GM19467 (cell line): ENCODE data around the gene ARL5B.

Experiments used
- ATAC-seq: cut with Tn5 transposase; IDR thresholded peaks from one replicate; pipeline ENCODE4 v1.9.1; 2021; ENCODE audit warnings: mild to moderate bottlenecking, moderate library complexity; ENCODE audit not compliant: unreplicated experiment

ARL5B gene

DNA sequence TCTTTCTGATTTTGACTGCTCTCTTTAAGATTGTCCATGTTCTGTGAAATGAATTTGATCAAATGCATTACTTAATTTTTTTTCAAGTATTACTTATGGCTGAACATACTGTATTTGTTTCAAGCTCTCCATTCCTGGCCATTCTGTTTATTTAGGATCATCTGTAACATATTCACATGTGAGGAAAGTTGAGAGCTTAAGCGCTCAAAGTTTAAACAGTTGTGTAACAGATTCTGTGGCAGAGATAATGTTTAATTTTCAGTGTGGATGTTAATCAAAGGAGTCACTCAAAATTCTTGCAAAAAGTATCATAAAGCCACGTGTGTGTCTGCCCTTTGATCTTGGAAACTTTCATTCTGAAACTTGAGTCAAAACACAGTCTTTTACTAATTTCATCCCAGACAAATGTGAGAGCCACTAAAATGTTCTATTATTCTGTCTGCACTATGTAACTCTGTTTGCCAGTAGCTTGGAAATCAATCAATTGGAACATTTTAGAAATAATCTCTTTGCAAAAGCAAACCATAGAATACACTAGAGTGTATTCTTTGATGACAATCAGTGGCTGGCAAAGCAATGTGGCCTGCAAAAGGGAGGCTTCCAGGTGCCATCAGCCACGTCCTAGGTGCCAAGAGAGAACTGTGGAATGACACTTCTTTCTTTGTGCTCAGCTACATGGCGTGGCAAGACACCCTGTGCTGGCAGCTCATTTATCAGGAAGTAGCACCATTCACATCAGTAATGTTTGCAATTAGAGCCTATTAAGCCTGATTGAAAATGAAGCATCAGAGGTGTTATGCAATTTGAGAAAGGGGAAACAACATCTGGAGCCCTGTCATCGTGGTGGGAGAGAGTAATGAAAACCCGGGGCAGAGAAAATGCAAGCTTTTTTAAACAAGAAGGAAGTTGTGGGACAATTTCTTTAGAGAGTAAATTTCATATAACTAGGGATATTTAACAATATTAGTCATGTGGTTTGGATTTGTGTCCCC is 40.9 kb downstream of the ARL5B start:
- ATAC-seq = no peak

GRCh38 chr10:18703521-18703920 is 44.3 kb downstream of the ARL5B start:
- no peak for ATAC-seq

- no peak for ATAC-seq
Observed at GRCh38 chr10:18710201-18710653, 51.0 kb downstream of the ARL5B start.

GRCh38 chr10:18713077-18713476 is 53.8 kb downstream of the ARL5B start:
- ATAC-seq = no peak

GRCh38 chr10:18718991-18719390 is 59.8 kb downstream of the ARL5B start:
- ATAC-seq = no peak

DNA sequence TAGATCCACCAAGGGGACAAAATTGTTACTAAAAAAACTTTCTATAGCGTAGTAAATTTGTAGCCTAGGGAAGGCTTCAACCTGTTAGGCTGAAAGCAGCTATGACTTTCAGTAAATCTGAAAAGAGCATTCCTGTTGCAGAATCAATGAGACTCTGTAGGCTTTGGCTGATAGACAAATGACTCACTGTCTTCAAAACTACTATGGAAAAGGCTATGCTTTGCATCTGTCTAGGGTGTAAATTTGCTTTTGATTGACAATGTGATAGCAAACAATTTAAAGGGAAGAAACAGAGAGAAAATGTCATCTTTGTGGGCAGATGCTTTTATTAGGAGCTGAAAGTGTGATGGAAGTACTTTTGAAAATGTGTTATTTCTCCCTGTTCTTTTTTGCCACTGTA is 60.6 kb downstream of the ARL5B start:
- ATAC-seq = no peak

DNA sequence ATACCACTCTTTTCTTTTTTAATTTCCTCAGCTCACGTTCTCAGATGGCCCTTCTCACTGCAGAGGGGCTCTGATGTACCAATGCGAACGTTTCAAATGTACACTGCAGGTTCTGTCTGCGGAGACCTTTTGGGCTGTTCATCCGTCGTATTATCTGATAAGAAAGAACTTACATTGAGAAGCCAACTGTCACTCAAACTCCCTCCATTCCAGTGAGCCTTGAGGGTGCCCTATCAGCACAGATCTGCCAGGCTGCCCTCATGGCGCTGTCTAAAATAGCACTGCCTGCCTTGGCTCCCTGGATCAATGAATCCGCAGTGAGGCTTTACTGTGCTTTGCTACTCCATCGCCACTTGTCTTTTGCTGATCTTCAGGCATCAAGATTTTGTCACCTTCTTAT is 61.8 kb downstream of the ARL5B start:
- ATAC-seq = no peak

DNA sequence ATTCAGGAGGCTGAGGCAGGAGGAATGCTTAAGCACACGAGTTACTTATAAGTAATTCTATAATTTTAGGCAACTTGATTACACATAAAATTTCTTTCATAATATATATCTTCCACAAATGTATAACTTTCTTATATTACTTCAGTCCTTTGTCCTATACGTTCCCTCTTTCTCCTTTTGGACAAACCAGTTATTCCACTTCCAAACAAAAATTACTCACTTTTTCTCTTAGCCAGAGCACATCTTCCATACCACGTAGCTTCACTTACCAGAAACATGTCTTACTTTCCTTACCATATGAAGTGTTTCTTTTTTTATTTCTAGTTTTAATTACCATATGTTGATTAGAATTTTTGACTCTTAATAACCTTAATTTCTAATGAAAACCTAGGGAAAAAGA is 64.6 kb downstream of the ARL5B start:
- ATAC-seq = no peak
